Stimulated activated CD4-positive, alpha-beta T cell treated with anti-CD3 and anti-CD28 coated beads, Interleukin-15, amount 100 ng/mL, for 48 hours (primary cell): ENCODE results near the gene TRIM54.
A peak's percentile ranks its signal among the peaks of the same experiment; 100 is the strongest.
"Not testable (repeated sequence)": the region's sequence is repeated elsewhere in the genome, so short reads cannot be mapped to it uniquely, and the experiment has no call there.

ENCODE experiments used
- DNase-seq, 2 donors: peaks; one replicate each; pipeline ENCODE4 v3.0.0-alpha.2; 2020; ENCODE audit warnings: low read depth in 2 of 2

The TRIM54 gene

DNA sequence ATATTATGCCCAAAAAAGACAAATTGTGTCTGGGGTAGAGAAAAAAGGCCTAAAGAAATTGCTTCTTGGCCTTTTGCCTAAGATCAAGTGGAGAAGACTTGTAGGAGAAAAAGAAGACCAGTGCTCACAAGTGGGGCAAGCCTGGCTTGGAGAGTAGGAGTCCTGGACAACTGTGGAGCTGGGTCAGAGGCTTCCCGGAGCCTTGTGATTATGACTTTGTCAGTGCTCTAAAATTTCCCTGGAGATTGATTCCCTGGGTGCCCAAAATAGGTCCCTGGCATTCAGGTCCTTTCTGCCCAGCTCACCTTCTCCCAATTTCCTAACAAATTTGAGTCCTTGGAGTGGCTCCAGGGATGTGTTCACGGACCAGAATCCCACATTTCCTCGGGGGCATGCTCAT, 787 bp upstream of the TRIM54 start:
- DNase-seq = no peak

- DNase-seq = no peak
Measured at GRCh38 chr2:27282892-27283291, 663 bp downstream of the TRIM54 start.

GRCh38 chr2:27284996-27285395, 2.8 kb downstream of the TRIM54 start:
- DNase-seq = no peak

DNA sequence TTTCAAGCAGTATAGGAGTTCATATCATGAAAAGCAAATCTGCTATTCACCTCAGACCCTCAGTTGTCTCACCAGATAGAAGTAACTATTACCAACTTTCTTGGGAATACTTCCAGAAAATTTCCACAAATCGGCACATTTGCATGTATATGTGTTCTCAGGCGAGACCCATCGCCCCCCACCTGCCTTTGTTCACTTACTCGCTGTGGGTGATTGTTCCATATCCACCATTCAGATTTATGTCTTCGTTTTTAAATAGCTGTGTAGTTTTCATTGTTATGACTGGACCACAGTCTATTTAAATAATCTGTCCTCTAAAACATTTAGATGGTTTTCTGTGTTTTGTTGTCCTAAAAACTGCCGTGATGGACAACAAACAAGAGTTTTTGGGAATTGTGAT, 3.3 kb downstream of the TRIM54 start:
- DNase-seq = no peak

- no peak for DNase-seq
Measured at GRCh38 chr2:27288610-27289009, 6.4 kb downstream of the TRIM54 start.

DNA sequence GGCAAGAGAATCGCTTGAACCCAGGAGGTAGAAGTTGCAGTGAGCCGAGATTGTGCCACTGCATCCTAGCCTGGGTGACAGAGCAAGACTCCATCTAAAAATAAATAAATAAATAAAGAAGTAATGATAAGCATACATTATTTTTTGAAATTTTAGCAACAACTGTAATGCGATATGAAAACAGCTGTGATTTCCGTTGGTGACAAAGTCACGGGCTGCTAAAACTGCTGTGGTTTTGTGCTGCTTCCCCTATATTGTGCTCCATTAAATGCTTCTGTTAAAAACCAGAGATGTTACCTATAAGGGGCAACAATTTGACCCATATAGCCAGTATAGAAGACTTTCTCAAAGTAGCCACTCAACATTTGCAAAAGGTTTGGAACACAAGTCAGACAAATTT, 8.3 kb downstream of the TRIM54 start:
- DNase-seq = no peak

- no peak for DNase-seq
Measured at GRCh38 chr2:27291865-27292264, 9.6 kb downstream of the TRIM54 start.

GRCh38 chr2:27294928-27295327, 12.7 kb downstream of the TRIM54 start:
- no peak for DNase-seq

- no peak for DNase-seq
Measured at GRCh38 chr2:27296481-27296880, 14.3 kb downstream of the TRIM54 start.

GRCh38 chr2:27297195-27297594, 15.0 kb downstream of the TRIM54 start:
- no peak for DNase-seq

- DNase-seq = no peak
Measured at GRCh38 chr2:27298391-27299080, 16.3 kb downstream of the TRIM54 start.

GRCh38 chr2:27300606-27301005, 18.4 kb downstream of the TRIM54 start:
- DNase-seq = not testable (repeated sequence)

DNA sequence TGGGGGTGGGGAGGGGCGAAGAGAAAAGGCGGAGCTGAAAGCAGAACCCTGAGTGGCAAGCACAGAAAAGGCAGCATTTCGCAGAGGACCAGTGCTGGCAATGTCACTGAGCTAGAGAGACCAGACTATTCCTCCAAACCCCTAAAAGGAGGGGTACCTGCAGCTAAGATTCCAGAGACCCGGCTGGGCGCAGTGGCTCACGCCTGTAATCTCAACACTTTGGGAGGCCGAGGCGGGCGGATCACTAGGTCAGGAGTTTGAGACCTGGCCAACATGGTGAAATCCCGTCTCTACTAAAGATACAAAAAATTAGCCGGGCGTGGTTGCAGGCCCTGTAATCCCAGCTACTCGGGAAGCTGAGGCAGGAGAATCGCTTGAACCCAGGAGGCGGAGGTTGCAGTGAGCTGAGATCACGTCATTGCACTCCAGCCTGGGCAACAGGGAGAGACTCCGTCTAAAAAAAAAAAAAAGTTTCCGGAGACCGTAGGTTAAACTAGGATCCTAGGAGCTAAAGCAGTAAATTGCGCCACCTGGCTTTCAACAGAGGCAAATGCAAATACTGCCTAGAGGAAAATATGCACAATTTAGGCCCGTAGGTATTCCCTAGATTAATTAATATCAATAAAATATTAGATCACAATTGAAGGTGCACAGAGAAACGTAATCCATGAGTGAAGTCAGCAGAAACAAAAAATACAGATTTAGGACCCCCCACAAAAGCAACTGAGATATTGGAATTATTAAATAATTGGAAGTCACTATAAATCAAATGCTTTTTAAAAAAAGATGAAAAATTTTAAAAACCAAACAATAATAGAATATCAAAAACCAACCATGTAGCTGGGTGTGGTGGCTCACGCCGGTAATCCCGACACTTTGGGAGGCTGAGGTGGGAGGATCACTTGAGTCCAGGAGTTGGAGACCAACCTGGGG, 21.1 kb downstream of the TRIM54 start:
- peak in 1 of 2 donors; percentile 36 for DNase-seq

DNA sequence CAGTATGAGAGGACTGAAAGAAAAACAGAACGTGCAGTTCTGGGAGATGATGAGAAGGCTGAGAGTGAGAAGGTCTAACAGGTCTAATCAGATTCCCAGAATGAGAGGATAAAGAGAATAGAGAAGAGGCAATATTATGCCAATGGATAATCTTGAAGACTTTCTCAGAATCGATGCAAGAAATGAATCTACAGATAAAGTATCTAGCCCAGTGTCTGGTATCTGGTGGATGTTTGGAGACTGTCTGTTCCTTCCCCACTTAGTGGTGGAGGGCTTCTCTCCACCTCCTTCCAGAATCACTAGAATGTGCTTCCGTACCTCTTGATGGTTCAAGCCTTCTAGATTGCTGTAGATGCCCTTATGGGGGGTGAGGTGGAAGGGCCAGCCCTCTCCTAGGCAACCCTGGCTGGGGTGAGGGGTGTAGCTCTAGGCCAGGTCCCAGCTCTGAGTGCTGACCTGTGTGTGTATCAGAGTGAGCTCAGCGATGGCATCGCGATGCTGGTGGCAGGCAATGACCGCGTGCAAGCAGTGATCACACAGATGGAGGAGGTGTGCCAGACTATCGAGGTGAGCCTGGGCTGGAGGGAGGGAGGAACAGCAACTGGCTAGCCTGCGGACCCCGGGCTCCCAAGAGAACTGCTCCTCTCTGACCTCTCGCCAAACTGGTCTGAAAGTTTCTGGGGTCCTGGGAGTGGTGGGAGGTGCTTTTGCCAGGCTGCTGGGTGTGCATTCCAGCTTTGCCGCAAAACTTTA, 22.4 kb downstream of the TRIM54 start:
- no peak for DNase-seq

- DNase-seq = no peak
Measured at GRCh38 chr2:27305516-27305915, 23.3 kb downstream of the TRIM54 start.

GRCh38 chr2:27306136-27306535, 23.9 kb downstream of the TRIM54 start:
- DNase-seq = no peak

- DNase-seq = peak in 1 of 2 donors; percentile 29
Measured at GRCh38 chr2:27306573-27307286, 24.5 kb downstream of the TRIM54 start.

DNA sequence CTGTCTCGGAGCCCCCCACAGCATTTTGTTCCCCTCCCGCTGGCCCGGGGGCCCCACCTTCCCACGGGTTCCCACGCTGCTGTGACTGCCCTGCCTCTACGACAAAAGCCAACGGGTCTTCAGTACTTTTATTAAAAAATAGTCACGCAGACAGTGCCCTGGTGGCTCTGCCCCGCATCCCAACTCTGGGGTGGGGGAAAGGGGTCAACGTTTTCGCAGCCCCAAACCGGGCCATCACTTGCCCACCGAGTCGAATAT, 25.0 kb downstream of the TRIM54 start:
- DNase-seq = no peak

DNA sequence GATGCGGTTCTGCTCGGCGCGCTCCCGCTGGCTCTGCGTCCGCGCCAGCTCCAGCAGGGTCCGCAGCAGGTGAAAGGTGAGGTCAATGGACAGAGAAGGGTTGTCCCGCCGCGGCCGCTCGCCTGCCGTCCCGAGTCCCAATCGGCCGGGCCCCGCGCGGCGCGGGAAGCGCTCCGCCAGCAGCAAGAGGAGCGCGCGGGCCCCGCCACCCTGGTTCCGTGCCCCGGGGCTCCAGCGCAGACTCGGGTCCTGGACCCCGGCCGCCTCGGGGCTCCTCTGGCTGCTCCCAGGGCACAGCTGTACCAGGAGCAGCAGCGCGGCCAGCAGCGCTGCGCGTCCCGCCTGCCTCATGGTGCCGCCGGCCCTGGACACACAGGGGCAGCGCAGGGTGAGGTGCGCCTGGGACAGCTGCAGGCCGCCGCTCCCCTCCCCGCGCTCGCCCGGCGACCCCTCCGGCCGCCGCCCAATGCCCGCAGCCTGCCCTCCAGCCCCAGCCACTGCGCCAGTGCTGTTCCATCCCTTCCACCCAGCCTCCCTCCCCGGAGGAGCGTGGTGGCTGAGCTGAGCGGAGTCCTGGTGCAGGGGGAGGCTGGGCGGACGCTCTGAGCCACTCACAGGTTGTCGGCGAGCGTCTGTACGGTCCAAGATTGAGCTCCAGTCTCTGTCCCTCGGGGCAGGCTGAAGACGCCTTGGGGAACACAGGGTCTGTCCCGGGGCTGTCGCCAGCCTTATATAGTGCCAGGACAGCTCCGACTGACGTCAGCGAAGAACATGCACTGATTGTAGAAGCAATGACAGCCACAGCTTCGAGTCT, 25.5 kb downstream of the TRIM54 start:
- no peak for DNase-seq

DNA sequence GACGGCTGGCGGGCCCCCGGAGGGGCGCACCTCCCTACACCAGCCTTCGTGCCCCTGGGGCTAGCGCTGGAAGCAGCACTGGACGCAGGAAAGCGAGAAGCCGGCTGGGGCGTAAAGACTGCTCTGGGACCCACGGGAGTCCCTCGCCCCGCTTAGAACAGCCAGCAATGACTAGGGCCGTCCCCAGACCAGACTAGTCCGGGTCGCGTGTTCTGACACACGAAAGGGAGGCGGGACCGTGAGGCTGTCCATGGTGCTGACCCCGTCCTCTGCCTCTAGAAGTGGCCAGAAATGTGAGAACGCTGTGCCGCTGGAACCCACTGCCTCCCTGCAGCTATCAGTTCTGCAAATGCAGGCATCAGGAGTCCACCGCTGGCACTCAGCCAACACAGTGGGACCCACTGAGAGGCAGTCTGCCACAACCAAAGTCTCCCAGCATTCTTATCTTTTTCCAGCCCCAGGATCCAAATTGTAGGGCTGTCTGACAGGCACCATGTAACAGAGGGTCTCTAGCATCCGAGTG, 26.2 kb downstream of the TRIM54 start, which contains the start of gene UCN:
TSS of gene UCN (minus strand) at position 87 of the 523 bp plus-strand sequence. CDS start 550 bp downstream, outside the sequence.
- no peak for DNase-seq

DNA sequence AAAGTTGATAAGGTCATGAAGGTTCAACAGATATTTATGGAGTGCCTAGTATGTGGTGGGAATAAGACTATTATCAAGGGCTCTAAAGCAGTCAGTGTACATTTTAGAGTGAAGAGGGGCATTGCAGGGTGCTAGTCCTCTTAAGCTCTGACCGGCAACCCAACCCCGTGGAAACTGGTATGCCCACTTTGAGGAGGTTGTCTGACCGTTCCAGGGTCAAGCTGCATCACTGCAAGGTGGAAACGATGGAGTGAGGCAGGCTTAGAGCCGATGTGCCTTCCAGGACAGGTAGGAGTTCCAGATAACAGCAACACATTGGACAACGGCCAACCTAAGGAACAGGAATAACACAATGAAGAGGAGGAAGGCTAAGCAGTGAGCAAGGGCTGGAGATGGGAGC, 27.4 kb downstream of the TRIM54 start:
- no peak for DNase-seq
